CD4-positive, alpha-beta T cell treated with Interleukin-1 beta for 1 hour (primary cell): ENCODE results near the gene SLC12A3.
"Not testable (repeated sequence)": the region's sequence is repeated elsewhere in the genome, so short reads cannot be mapped to it uniquely, and the experiment has no call there.

Experiments used
- DNase-seq, 2 donors: peaks; one replicate each; pipeline ENCODE4 v3.0.0-alpha.2; 2020 to 2022

The SLC12A3 gene

GRCh38 chr16:56927471-56927870 is 62.5 kb downstream of the SLC12A3 start:
- DNase-seq = no peak

GRCh38 chr16:56929639-56930038 is 64.6 kb downstream of the SLC12A3 start:
- DNase-seq = no peak

GRCh38 chr16:56930486-56931270 is 65.7 kb downstream of the SLC12A3 start:
- no peak for DNase-seq

- DNase-seq = no peak
Observed at GRCh38 chr16:56931271-56931891, 66.4 kb downstream of the SLC12A3 start.

- DNase-seq = peak; percentile 99
Observed at GRCh38 chr16:56931892-56932720, 67.1 kb downstream of the SLC12A3 start, which contains the start of gene HERPUD1. HERPUD1 (plus strand) TSS chr16:56932142; CDS start chr16:56932245, 103 bp downstream.

- DNase-seq = peak; percentile 45 to 72
Observed at GRCh38 chr16:56932721-56933619, 68.0 kb downstream of the SLC12A3 start.

- no peak for DNase-seq
Observed at GRCh38 chr16:56933828-56934598, 69.0 kb downstream of the SLC12A3 start.

- DNase-seq = not testable (repeated sequence)
Observed at GRCh38 chr16:56934599-56935145, 69.7 kb downstream of the SLC12A3 start.

GRCh38 chr16:56935201-56935600 is 70.2 kb downstream of the SLC12A3 start:
- DNase-seq = no peak

GRCh38 chr16:56936491-56936890 is 71.5 kb downstream of the SLC12A3 start:
- DNase-seq = no peak

- no peak for DNase-seq
Observed at GRCh38 chr16:56936950-56937349, 71.9 kb downstream of the SLC12A3 start.

- no peak for DNase-seq
Observed at GRCh38 chr16:56938664-56939513, 73.9 kb downstream of the SLC12A3 start.

- DNase-seq = no peak
Observed at GRCh38 chr16:56939801-56940200, 74.8 kb downstream of the SLC12A3 start.

GRCh38 chr16:56941092-56941491 is 76.1 kb downstream of the SLC12A3 start:
- DNase-seq = no peak

- DNase-seq = no peak
Observed at GRCh38 chr16:56941856-56942331, 76.9 kb downstream of the SLC12A3 start.

- DNase-seq = no peak
Observed at GRCh38 chr16:56943761-56944375, 78.9 kb downstream of the SLC12A3 start.

- DNase-seq = no peak
Observed at GRCh38 chr16:56944954-56945839, 80.2 kb downstream of the SLC12A3 start.

- no peak for DNase-seq
Observed at GRCh38 chr16:56945847-56946527, 81.0 kb downstream of the SLC12A3 start.
